ENCODE data around the gene TIMP3.

DNA sequence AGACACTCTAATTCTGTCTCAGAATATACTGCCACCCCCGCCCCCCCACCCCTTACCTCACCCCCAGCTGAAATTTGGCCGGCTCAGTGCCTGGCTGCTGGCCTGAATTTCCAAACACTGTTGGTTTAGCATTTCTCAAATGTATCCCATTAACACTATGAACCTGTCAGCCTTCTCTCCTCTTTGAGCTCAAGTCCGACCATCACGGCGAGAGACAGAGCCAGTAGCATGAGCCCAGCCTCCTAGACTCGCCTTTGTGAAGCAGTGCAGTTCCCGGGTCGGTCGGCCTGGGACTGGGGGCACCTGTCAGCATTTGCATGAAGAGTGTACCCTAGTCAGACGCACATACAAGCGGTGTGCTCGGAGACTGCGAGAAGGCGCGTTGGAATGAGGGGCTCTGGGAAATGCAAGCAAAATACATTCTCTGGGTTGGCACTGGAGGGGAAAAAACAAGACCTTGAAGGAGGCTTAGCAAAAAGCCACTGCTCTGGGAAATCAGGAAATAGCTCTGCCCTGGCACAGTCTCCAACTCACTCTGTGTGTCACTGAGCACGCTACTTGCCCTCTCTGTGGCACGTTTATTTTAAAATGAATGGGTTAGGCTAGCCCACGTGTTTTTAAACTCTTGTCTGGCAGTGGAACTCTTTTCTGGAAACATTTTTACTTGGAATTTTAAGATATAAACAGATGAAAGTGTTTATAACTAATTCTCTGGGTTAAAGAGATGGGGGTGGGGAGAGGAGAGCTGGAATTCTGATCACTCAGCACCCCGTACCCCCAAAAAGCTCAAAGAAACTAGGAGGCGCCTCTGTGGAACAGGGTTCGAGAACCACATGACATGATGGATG, 108.3 kb downstream of the TIMP3 start:
- TF ChIP-seq, protein P1, sequence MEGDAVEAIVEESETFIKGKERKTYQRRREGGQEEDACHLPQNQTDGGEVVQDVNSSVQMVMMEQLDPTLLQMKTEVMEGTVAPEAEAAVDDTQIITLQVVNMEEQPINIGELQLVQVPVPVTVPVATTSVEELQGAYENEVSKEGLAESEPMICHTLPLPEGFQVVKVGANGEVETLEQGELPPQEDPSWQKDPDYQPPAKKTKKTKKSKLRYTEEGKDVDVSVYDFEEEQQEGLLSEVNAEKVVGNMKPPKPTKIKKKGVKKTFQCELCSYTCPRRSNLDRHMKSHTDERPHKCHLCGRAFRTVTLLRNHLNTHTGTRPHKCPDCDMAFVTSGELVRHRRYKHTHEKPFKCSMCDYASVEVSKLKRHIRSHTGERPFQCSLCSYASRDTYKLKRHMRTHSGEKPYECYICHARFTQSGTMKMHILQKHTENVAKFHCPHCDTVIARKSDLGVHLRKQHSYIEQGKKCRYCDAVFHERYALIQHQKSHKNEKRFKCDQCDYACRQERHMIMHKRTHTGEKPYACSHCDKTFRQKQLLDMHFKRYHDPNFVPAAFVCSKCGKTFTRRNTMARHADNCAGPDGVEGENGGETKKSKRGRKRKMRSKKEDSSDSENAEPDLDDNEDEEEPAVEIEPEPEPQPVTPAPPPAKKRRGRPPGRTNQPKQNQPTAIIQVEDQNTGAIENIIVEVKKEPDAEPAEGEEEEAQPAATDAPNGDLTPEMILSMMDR (conservative IDR thresholded peaks at IDR 0.05; ENCODE audit: low read depth, low read length), result no peak
- TF ChIP-seq EZH2 (IDR thresholded peaks at IDR 0.05; ENCODE audit: borderline replicate concordance, low read depth, low read length, poor library complexity, severe bottlenecking), result no peak

Data from A673 (cell line).